Endothelial cell of umbilical vein (primary cell): Measurements from ENCODE around the gene ACTG1. TPM values are rescaled to one million over a fixed set of nuclear protein-coding genes. Genes with fewer than 3 reads are reported as not detected.

ENCODE experiments used
- BruUV-seq: library from RNA; stranded (reverse); fragments of 400-500 nt; replicated peaks from 2 replicates; lab custom pipeline; 2021; lab: Mats Ljungman, UMichigan
- CTCF ChIA-PET: fragments of 300-600, 350-600 bp; sonication (Branson Sonifier 250); formaldehyde crosslinking; loops from one replicate; lab custom pipeline; 2021; ENCODE audit warnings: antibody characterized with exemption, inconsistent platforms; lab: Charles Lee
- POLR2A ChIA-PET: fragments of 300-600, 350-600 bp; sonication (Branson Sonifier 250); formaldehyde crosslinking; loops from one replicate; lab custom pipeline; 2021; ENCODE audit warnings: antibody characterized with exemption, inconsistent platforms; lab: Charles Lee
- DNase-seq: peaks from one replicate; pipeline ENCODE4 v3.0.0-alpha.2; 2011; ENCODE audit warnings: low read depth, low spot score
- FAIRE-seq: peaks from 2 replicates; lab custom pipeline; 2011; peaks lifted over from hg19 to GRCh38; lab: Jason Lieb, UNC
- H2AFZ ChIP-seq: 2 replicates; pipeline ENCODE4 v1.6.0; 2012; ENCODE audit warnings: low read depth, low read length, control low read depth, inconsistent platforms
- H3K27ac ChIP-seq: 2 replicates; pipeline ENCODE4 v1.5.1; 2011; ENCODE audit warnings: low read depth, mild to moderate bottlenecking, control low read depth, low read length, moderate library complexity; ENCODE audit not compliant: insufficient read depth
- H3K27me3 ChIP-seq, 2 experiments: 2 replicates each; pipeline versions ENCODE4 v1.6.0 to v1.6.1; 2011; ENCODE audit warnings: low read length in 2 of 2, mixed read lengths in 1 of 2; ENCODE audit not compliant: control insufficient read depth in 2 of 2, insufficient read depth in 2 of 2
- H3K36me3 ChIP-seq, 2 experiments: 2 replicates in 1 of 2; 3 replicates in 1 of 2; pipeline ENCODE4 v1.5.1; 2011; ENCODE audit warnings: low read length in 2 of 2, mild to moderate bottlenecking in 1 of 2, moderate library complexity in 1 of 2; ENCODE audit not compliant: control insufficient read depth in 2 of 2, insufficient read depth in 2 of 2; ENCODE audit errors: extremely low read depth in 1 of 2
- H3K4me1 ChIP-seq: 3 replicates; pipeline ENCODE4 v1.5.1; 2011; ENCODE audit warnings: mild to moderate bottlenecking, low read length; ENCODE audit not compliant: control insufficient read depth, insufficient read depth; ENCODE audit errors: extremely low read depth
- H3K4me2 ChIP-seq: 2 replicates; pipeline ENCODE4 v1.6.1; 2011; ENCODE audit warnings: low read length, control low read depth, mixed read lengths; ENCODE audit not compliant: insufficient read depth
- H3K4me3 ChIP-seq, 3 experiments: fragments of 200-600 bp in 1 of 3; sonication (generic), shearing (Covaris generic) in 1 of 3; replicated peaks in 1 of 3; 2 replicates each; pipeline ENCODE4 v1.5.1; 2011 to 2016; ENCODE audit warnings: control low read depth in 3 of 3, low read length in 3 of 3, mild to moderate bottlenecking in 2 of 3, inconsistent platforms in 1 of 3, low read depth in 1 of 3, moderate library complexity in 1 of 3; ENCODE audit not compliant: insufficient read depth in 1 of 3
- H3K79me2 ChIP-seq: 2 replicates; pipeline ENCODE4 v1.6.0; 2012; ENCODE audit warnings: low read length, inconsistent platforms; ENCODE audit not compliant: control insufficient read depth, insufficient read depth
- H3K9ac ChIP-seq: replicated peaks from 2 replicates; pipeline ENCODE3; 2011; ENCODE audit warnings: low read length, control low read depth; ENCODE audit not compliant: insufficient read depth; ENCODE audit errors: extremely low read depth
- H3K9me1 ChIP-seq: replicated peaks from 3 replicates; pipeline ENCODE4 v1.6.0; 2011; ENCODE audit warnings: mild to moderate bottlenecking, low read length; ENCODE audit not compliant: control insufficient read depth, insufficient read depth; ENCODE audit errors: extremely low read depth
- H3K9me3 ChIP-seq: replicated peaks from 2 replicates; pipeline ENCODE4 v1.5.1; 2012; ENCODE audit warnings: low read length, inconsistent platforms; ENCODE audit not compliant: control insufficient read depth, insufficient read depth
- H4K20me1 ChIP-seq: replicated peaks from 2 replicates; pipeline ENCODE3; 2011; ENCODE audit warnings: mild to moderate bottlenecking, low read length; ENCODE audit not compliant: control insufficient read depth, insufficient read depth; ENCODE audit errors: extremely low read depth
- CTCF ChIP-seq, 2 donors: IDR thresholded peaks; 1 replicate in 1 of 2; 2 replicates in 1 of 2; pipeline ENCODE4 v1.5.1; 2011; ENCODE audit warnings: low read length in 2 of 2, mild to moderate bottlenecking in 2 of 2, moderate library complexity in 2 of 2, control low read depth in 1 of 2, inconsistent platforms in 1 of 2, low read depth in 1 of 2; ENCODE audit not compliant: insufficient read depth in 1 of 2; ENCODE audit errors: extremely low read depth in 1 of 2
- EZH2 ChIP-seq: IDR thresholded peaks from 2 replicates; pipeline ENCODE4 v1.6.1; 2012; ENCODE audit warnings: borderline replicate concordance, low read depth, mild to moderate bottlenecking, moderate library complexity, low read length, inconsistent platforms; ENCODE audit not compliant: severe bottlenecking
- FOS ChIP-seq: IDR thresholded peaks from 2 replicates; pipeline ENCODE4 v1.6.1; 2011; ENCODE audit warnings: mild to moderate bottlenecking, low read length, moderate library complexity, borderline replicate concordance; ENCODE audit not compliant: insufficient read depth
- GATA2 ChIP-seq: IDR thresholded peaks from 2 replicates; pipeline ENCODE4 v1.7.0; 2011; ENCODE audit warnings: low read depth, mild to moderate bottlenecking, moderate library complexity, mixed read lengths, low read length; ENCODE audit not compliant: insufficient read length, insufficient read depth
- JUN ChIP-seq: IDR thresholded peaks from 2 replicates; pipeline ENCODE4 v1.6.1; 2011; ENCODE audit warnings: borderline replicate concordance, low read depth; ENCODE audit not compliant: insufficient read length, insufficient read depth
- MYC ChIP-seq: IDR thresholded peaks from one replicate; pipeline ENCODE4 v1.6.1; 2011; ENCODE audit warnings: mild to moderate bottlenecking, low read depth, low read length
- POLR2A ChIP-seq: IDR thresholded peaks from 2 replicates; pipeline ENCODE4 v1.6.1; 2012; ENCODE audit warnings: low read depth, mild to moderate bottlenecking, control low read depth, low read length
- POLR2AphosphoS5 ChIP-seq: IDR thresholded peaks from 2 replicates; pipeline ENCODE4 v1.6.1; 2012; ENCODE audit warnings: low read depth, mild to moderate bottlenecking, control low read depth, low read length, moderate library complexity; ENCODE audit not compliant: insufficient read depth
- dilution Hi-C: fragments of 300-500 bp; cut with MboI; formaldehyde crosslinking; loops from one replicate; pipeline ENCODE4 v1.15.0; 2019; ENCODE audit warnings: low sequenced_read_pairs; ENCODE audit not compliant: extremely low pct_ligation_motif_present
- intact Hi-C: fragments of 100-400 bp; cut with micrococcal nuclease; formaldehyde crosslinking; loops from one replicate; pipeline ENCODE4 v1.10.0; 2022
- polyA plus RNA-seq, 4 experiments: library from polyadenylated mRNA; depleted of rRNA in 3 of 4; stranded (reverse) in 3 of 4; unstranded in 1 of 4; fragments of >200 nt; gene quantifications; 2 replicates each; pipeline versions ENCODE4 v1.2.1 to v1.2.3, GENCODE V29; 2011 to 2012; ENCODE audit warnings: missing spikeins in 1 of 4
- total RNA-seq: library from RNA; stranded (reverse); gene quantifications from 2 replicates; pipeline ENCODE4 v1.2.3, GENCODE V29; 2021
- TF ChIP-seq, protein P1 (sequence below): IDR thresholded peaks from 2 replicates; pipeline ENCODE4 v1.6.1; 2011; ENCODE audit not compliant: insufficient read depth, insufficient read length

ACTG1 gene
- total and polyA plus RNA-seq, 2 donors (not counting 3 experiments of a cell fraction or from before 2014, with no cell fraction given): 6,127 to 10,663 TPM

- ChIA-PET CTCF (interaction anchor here (0.7 to 2.5 kb wide), 7 partner anchors 8 to 286 kb away, joined by 3 to 11 read pairs (median 4); no protein-coding TSS in a partner anchor), POLR2A (no interaction called here)
- no TSS peak for BruUV-seq
- Histone ChIP-seq H3K9me3 (no peaks in the 10 kb centered on the region), H3K4me3 (no peak overlapping the region), H3K4me1 (peaks cover 3% of the 10 kb centered on the region), H3K9me1 (no peaks in the 10 kb centered on the region), H3K4me2 (no peak overlapping the region), H3K27ac (no peak overlapping the region), H3K27me3 (peaks cover 5 to 18% of the 10 kb centered on the region in 2 experiments), H3K79me2 (no peaks in the 10 kb centered on the region), H3K36me3 (peaks cover 2 to 29% of the 10 kb centered on the region in 2 experiments), H2AFZ (no peak overlapping the region), H3K9ac (no peak overlapping the region), H4K20me1 (no peaks in the 10 kb centered on the region)
- no peak for DNase-seq
- intact Hi-C loops (no loop called here), dilution Hi-C loops (no loop called here)
- TF ChIP-seq FOS (no peak), POLR2A (no peak), GATA2 (no peak)
- no peak for FAIRE-seq
Observed at GRCh38 chr17:81538651-81539570, 26.3 kb upstream of the ACTG1 start.

- H3K27ac ChIP-seq: no peak overlapping the region
- H3K9me3 ChIP-seq: no peaks in the 10 kb centered on the region
- H3K27me3 ChIP-seq: peaks cover 5 to 18% of the 10 kb centered on the region in 2 experiments
- dilution Hi-C loops: no loop called here
- POLR2A ChIA-PET: no interaction called here
- no peak overlapping the region for H3K9ac ChIP-seq
- BruUV-seq: no TSS peak
- CTCF ChIA-PET: interaction anchor here (0.7 to 2.5 kb wide), 9 partner anchors 8 to 285 kb away, joined by 3 to 11 read pairs (median 4); no protein-coding TSS in a partner anchor
- H3K79me2 ChIP-seq: no peaks in the 10 kb centered on the region
- H3K4me2 ChIP-seq: no peak overlapping the region
- no peaks in the 10 kb centered on the region for H4K20me1 ChIP-seq
- DNase-seq (no peak), FAIRE-seq (no peak)
- no peaks in the 10 kb centered on the region for H3K9me1 ChIP-seq
- TF ChIP-seq MYC (no peak), JUN (no peak), POLR2AphosphoS5 (no peak), POLR2A (no peak), EZH2 (no peak), GATA2 (no peak), FOS (no peak), CTCF (IDR thresholded peaks at IDR 0.05; ENCODE audit: extremely low read depth in 1 of 2, insufficient read depth in 1 of 2, low read depth in 1 of 2, low read length in 2 of 2) (no peak)
- TF ChIP-seq, protein P1, sequence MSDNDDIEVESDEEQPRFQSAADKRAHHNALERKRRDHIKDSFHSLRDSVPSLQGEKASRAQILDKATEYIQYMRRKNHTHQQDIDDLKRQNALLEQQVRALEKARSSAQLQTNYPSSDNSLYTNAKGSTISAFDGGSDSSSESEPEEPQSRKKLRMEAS: no peak
- intact Hi-C loops: no loop called here
- no peak overlapping the region for H2AFZ ChIP-seq
- peaks cover 3% of the 10 kb centered on the region for H3K4me1 ChIP-seq
- H3K36me3 ChIP-seq: peaks cover under 1 to 21% of the 10 kb centered on the region in 2 experiments
- no peak overlapping the region for H3K4me3 ChIP-seq
Observed at GRCh38 chr17:81537856-81538555, 25.4 kb upstream of the ACTG1 start.
